Measurements from ENCODE around the gene PRKD2. TPM values are rescaled to one million over a fixed set of nuclear protein-coding genes. Genes with fewer than 3 reads are reported as not detected.

The PRKD2 gene
- total and polyA plus RNA-seq, 2 of the 8 experiments (the other 6 are each of a cell fraction or from before 2014, with no cell fraction given), result 24.4 to 63.8 TPM

DNA sequence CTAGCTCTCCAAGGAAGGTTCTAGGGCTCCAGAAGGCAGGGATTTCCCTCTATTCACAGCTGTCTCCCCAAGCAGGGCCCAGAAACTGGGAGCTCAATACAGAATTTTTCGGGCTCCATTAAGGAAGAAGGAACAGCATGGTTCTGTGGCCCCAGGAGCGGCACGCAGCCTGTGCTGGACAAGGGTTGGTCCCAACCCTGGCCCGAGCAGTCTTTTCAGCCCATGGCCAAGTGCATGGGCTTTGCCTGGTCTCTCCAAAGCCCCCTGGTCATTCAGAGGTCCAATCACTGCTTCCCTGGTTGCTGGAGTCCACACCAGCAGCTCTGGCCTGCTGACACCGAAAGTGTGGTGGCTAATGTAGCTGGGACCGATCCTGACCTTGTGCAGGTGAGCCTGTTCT is 6.6 kb upstream of the PRKD2 start:
- no peak for FAIRE-seq
- DNase-seq (ENCODE audit: low read depth in 1 of 2, low spot score in 2 of 2), result no peak
- no peak overlapping the region for H4K8ac ChIP-seq (ENCODE audit: extremely low read depth, insufficient read depth, low read length)
- no peak overlapping the region for H3K23ac ChIP-seq (ENCODE audit: insufficient read length)
- H2BK20ac ChIP-seq (ENCODE audit: low read length), result no peak overlapping the region
- H2BK12ac ChIP-seq (ENCODE audit: low read depth, low read length), result no peak overlapping the region
- H2AK5ac ChIP-seq (ENCODE audit: low read depth, low read length), result no peak overlapping the region
- no peak overlapping the region for H3K9ac ChIP-seq (replicated peaks in 1 of 4; ENCODE audit: extremely low read depth in 1 of 4, low read depth in 3 of 4, low read length in 3 of 4)
- no peak overlapping the region for H3K4ac ChIP-seq (replicated peaks; ENCODE audit: insufficient read length, low read depth, low read length)
- H2BK120ac ChIP-seq (replicated peaks; ENCODE audit: low read depth, low read length), result no peak overlapping the region
- no peak overlapping the region for H4K5ac ChIP-seq (ENCODE audit: insufficient read length, low read depth, low read length)
- no peak overlapping the region for H3K4me3 ChIP-seq (ENCODE audit: extremely low read depth in 1 of 4, insufficient read depth in 2 of 4, low read depth in 3 of 4, low read length in 4 of 4)
- no peak overlapping the region for H3K27ac ChIP-seq (ENCODE audit: low read depth, low read length)
- no peak overlapping the region for H3K14ac ChIP-seq (ENCODE audit: insufficient read length)
- no peak overlapping the region for H3K56ac ChIP-seq (replicated peaks; ENCODE audit: insufficient read length, low read depth, low read length)
- no peak overlapping the region for H3K18ac ChIP-seq (ENCODE audit: extremely low read depth, low read length)
- ChIA-PET CTCF (ENCODE audit: partially characterized antibody) (interaction anchor here (0.6 to 15.8 kb wide), 8 partner anchors 12 to 878 kb away, joined by 3 to 188 read pairs (median 4); no protein-coding TSS in a partner anchor), POLR2A (ENCODE audit: partially characterized antibody) (interaction anchor here (0.8 to 1.8 kb wide), 5 partner anchors 10 to 64 kb away, joined by 3 to 4 read pairs (median 4); no protein-coding TSS in a partner anchor)
- peaks cover 0 to 3% of the 10 kb centered on the region in 2 experiments; a peak in 1 of 4 replicates for H3K79me2 ChIP-seq (ENCODE audit: control insufficient read depth in 1 of 2, insufficient read depth in 2 of 2, low read length in 2 of 2)
- no peak overlapping the region for H2AFZ ChIP-seq (ENCODE audit: low read length)
- H3K27me3 ChIP-seq (replicated peaks in 1 of 4; ENCODE audit: control insufficient read depth in 3 of 4, extremely low read depth in 1 of 4, insufficient read depth in 3 of 4, low read length in 3 of 4), result no peaks in the 10 kb centered on the region
- no peaks in the 10 kb centered on the region for H3K23me2 ChIP-seq (ENCODE audit: low read depth, low read length)
- no peak overlapping the region for H4K91ac ChIP-seq (replicated peaks; ENCODE audit: insufficient read length, low read length)
- no peak overlapping the region for H2BK5ac ChIP-seq (ENCODE audit: low read depth, low read length)
- peaks cover 23 to 77% (median 60%) of the 10 kb centered on the region in 4 experiments for H3K36me3 ChIP-seq (ENCODE audit: control insufficient read depth in 2 of 4, insufficient read depth in 4 of 4, low read length in 3 of 4)
- peaks cover 5% of the 10 kb centered on the region; the same call in 1 of the 2 replicates for H3K79me1 ChIP-seq (ENCODE audit: low read depth, low read length)
- H4K20me1 ChIP-seq (replicated peaks in 1 of 2; ENCODE audit: control insufficient read depth in 1 of 2, insufficient read depth in 2 of 2, low read length in 2 of 2), result peaks cover 16 to 39% of the 10 kb centered on the region in 2 experiments
- no peak overlapping the region for H2BK15ac ChIP-seq (ENCODE audit: low read length)
- H3K4me1 ChIP-seq (replicated peaks in 1 of 4; ENCODE audit: control insufficient read depth in 3 of 4, insufficient read depth in 4 of 4, low read length in 3 of 4), result peaks cover 0 to 3% (median 0%) of the 10 kb centered on the region in 4 experiments; a peak in 5 of 7 replicates
- WGBS, 2 experiments (ENCODE audit: extremely low coverage in 1 of 2, insufficient coverage in 1 of 2, insufficient read length in 1 of 2, insufficient replicate concordance in 2 of 2, low coverage in 1 of 2, low lambda C conversion rate in 2 of 2, missing lambda C conversion rate in 1 of 2), result 92% methylated on average over 6 of the region's 6 CpGs; no CpG with 5 or more reads in 1 of the 2 experiments
- H3K9me3 ChIP-seq (ENCODE audit: insufficient read depth in 2 of 2, low read depth in 1 of 2, low read length in 1 of 2), result no peaks in the 10 kb centered on the region
- no peak overlapping the region for H3K4me2 ChIP-seq (ENCODE audit: insufficient read depth in 1 of 2, low read depth in 2 of 2, low read length in 2 of 2)
- TF ChIP-seq KDM5A (IDR thresholded peaks at IDR 0.05; ENCODE audit: low read length) (no peak), CEBPB (IDR thresholded peaks at IDR 0.05; ENCODE audit: low read depth, low read length) (no peak), BCL11A (IDR thresholded peaks at IDR 0.05; ENCODE audit: low read depth in 2 of 2, low read length in 2 of 2) (no peak), RAD21 (IDR thresholded peaks at IDR 0.05 in 1 of 2, conservative IDR thresholded peaks at IDR 0.05 in 1 of 2; ENCODE audit: low read depth in 2 of 2, low read length in 2 of 2) (no peak), HDAC6 (IDR thresholded peaks at IDR 0.05; ENCODE audit: low read depth, low read length) (no peak), HDAC2 (IDR thresholded peaks at IDR 0.05; ENCODE audit: borderline replicate concordance in 1 of 2, low read depth in 2 of 2, low read length in 2 of 2) (no peak), RXRA (IDR thresholded peaks at IDR 0.05; ENCODE audit: insufficient read depth, low read depth, low read length) (no peak), GTF2F1 (IDR thresholded peaks at IDR 0.05; ENCODE audit: borderline replicate concordance, low read depth, low read length) (no peak), YY1 (IDR thresholded peaks at IDR 0.05; ENCODE audit: low read depth, low read length) (no peak), CTCF (IDR thresholded peaks at IDR 0.05; ENCODE audit: control extremely low read depth in 1 of 3, insufficient read depth in 1 of 3, low read depth in 1 of 3, low read length in 3 of 3) (no peak), BRCA1 (IDR thresholded peaks at IDR 0.05; ENCODE audit: low read depth, low read length) (no peak)

Measured in H1 (cell line).